Activated naive CD4-positive, alpha-beta T cell treated with anti-CD3 and anti-CD28 coated beads, Interleukin-2, amount 50 U/mL, for 24 hours (primary cell): ENCODE measurements around the gene DDX11.
"Not testable (repeated sequence)": the region's sequence is repeated elsewhere in the genome, so short reads cannot be mapped to it uniquely, and the experiment has no call there.

ENCODE experiments used
- H3K27ac Mint-ChIP-seq: one replicate; pipeline ENCODE4 v1.8.0; 2021; ENCODE audit warnings: mild to moderate bottlenecking, mixed read lengths
- H3K27me3 Mint-ChIP-seq: one replicate; pipeline ENCODE4 v1.8.0; 2021; ENCODE audit warnings: mixed read lengths
- H3K36me3 Mint-ChIP-seq: one replicate; pipeline ENCODE4 v1.8.0; 2021; ENCODE audit warnings: mixed read lengths
- H3K4me1 Mint-ChIP-seq: one replicate; pipeline ENCODE4 v1.8.0; 2021; ENCODE audit warnings: mixed read lengths
- H3K4me3 Mint-ChIP-seq: one replicate; pipeline ENCODE4 v1.8.0; 2021; ENCODE audit warnings: mild to moderate bottlenecking, mixed read lengths
- H3K9me3 Mint-ChIP-seq: one replicate; pipeline ENCODE4 v1.8.0; 2021; ENCODE audit warnings: mixed read lengths

Gene DDX11

DNA sequence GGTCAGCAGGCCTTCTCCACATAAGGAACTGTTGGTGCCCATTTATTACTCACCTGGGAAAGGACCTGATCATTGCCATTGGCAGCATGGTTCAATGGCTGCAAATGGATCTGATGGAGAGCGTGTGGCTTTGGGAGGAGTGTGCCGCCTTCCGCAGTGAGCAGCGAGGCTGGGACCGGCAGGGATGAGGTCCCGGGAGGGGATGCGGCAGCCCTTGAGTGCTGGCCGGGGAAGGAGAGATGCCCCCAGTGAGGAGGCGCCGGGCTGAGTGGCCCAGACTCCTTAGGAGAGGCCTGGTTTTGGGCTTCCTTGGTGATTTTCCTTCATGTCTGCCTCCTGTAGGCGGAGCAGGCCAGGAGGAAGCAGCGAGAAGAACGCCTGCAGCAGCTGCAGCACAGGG, 10.6 kb downstream of the DDX11 start:
- H3K9me3 Mint-ChIP-seq, H3K4me1 Mint-ChIP-seq, H3K4me3 Mint-ChIP-seq, H3K27me3 Mint-ChIP-seq, H3K36me3 Mint-ChIP-seq, H3K27ac Mint-ChIP-seq: not testable (repeated sequence)

DNA sequence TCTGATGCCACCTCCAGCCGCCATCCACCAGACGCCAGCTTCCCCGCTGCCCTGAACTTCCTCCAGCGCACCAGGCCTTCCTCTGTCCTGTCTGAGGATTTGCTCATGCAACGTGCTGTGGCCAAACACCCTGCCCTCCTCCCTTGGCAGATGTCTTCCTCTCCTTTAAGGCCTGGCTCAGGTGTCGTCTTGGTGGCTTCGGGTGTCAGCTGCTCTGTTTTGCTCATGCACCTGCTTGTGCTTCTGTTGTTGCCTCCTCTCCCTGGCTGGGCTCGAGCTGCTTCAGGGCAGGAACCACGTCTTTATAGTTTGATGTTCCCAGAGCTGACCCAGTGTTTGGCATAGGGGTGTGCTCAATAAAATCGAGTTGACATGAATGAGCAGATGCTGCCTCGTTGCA, 12.4 kb downstream of the DDX11 start:
- not testable (repeated sequence) for H3K27ac Mint-ChIP-seq, H3K4me1 Mint-ChIP-seq, H3K36me3 Mint-ChIP-seq, H3K27me3 Mint-ChIP-seq, H3K9me3 Mint-ChIP-seq, H3K4me3 Mint-ChIP-seq

DNA sequence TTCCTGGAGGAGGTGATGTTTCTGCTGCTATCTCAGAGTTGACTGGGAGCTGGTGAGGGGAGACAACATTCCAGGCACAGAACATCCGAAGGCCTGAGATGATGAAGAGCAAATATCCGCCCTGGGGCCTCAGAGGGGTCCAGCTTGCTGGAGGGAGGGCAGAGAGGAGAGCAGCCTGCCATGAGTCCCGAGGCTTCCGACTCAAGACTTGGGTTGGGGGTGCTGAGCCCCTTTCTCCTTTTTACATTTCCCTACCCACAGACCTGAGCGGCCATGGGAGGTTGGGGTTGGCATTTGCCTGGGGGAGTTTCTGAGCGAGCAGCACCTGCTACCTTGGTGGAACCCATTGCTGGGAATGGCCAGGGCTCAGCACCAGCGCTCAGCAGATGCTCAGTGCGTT, 13.8 kb downstream of the DDX11 start:
- H3K27ac Mint-ChIP-seq, H3K36me3 Mint-ChIP-seq, H3K4me1 Mint-ChIP-seq, H3K9me3 Mint-ChIP-seq, H3K27me3 Mint-ChIP-seq, H3K4me3 Mint-ChIP-seq: not testable (repeated sequence)

DNA sequence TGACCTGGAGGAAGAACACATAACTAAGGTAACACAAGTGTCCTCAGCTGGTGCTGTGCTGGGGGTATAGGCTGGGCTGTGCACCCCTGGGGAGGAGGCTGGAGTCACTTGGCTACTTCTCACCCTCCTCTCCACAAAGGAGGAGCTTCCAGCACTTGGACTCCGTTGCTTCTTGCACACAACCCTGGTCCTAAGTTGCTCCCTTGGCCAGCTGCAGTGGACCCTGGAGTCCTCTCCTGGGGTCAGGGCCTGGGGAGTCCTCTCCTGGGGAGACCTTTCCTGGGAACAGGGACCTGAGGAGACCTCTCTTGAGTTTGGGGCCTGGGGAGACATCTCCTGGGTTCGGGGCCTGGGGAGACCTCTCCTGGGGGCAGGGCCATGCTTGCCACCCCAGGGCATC, 14.3 kb downstream of the DDX11 start:
- not testable (repeated sequence) for H3K9me3 Mint-ChIP-seq, H3K4me1 Mint-ChIP-seq, H3K27me3 Mint-ChIP-seq, H3K27ac Mint-ChIP-seq, H3K36me3 Mint-ChIP-seq, H3K4me3 Mint-ChIP-seq

DNA sequence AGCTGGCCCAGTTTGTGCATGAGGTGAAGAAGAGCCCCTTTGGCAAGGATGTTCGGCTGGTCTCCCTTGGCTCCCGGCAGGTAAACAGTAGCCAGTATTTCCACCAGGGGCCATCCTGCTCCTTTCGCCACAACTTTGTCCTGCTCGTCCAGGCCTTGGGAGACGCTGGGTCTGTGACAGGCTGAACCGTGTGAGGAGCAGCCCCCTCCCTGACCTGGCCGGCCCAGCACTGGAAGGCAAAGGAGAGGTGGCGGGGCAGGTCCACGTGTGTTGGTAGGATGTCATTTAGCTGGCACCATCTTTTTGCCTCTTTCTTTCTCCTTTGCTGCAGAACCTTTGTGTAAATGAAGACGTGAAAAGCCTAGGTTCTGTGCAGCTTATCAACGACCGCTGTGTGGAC, 15.4 kb downstream of the DDX11 start:
- Mint-ChIP-seq H3K27me3 (no peaks in the 10 kb centered on the region), H3K27ac (no peak overlapping the region), H3K9me3 (no peaks in the 10 kb centered on the region), H3K4me1 (no peaks in the 10 kb centered on the region), H3K4me3 (no peak overlapping the region), H3K36me3 (peaks cover 6% of the 10 kb centered on the region)

DNA sequence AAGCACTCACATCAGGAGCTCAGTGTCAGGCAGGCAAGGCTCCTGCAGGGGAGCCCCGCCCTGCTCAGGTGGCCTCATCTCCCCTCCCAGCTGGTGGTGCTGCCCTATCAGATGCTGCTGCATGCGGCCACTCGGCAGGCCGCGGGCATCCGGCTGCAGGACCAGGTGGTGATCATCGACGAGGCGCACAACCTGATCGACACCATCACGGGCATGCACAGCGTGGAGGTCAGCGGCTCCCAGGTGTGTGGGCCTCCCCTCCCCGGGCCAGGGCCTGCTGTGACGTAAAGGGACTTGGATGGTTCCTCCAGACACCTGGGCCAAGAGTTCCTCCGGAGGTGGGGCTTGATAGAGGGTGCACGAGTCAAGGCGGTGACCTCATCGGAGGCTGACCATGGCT, 18.0 kb downstream of the DDX11 start:
- H3K4me1 Mint-ChIP-seq, H3K27me3 Mint-ChIP-seq, H3K4me3 Mint-ChIP-seq, H3K9me3 Mint-ChIP-seq, H3K36me3 Mint-ChIP-seq, H3K27ac Mint-ChIP-seq: not testable (repeated sequence)

DNA sequence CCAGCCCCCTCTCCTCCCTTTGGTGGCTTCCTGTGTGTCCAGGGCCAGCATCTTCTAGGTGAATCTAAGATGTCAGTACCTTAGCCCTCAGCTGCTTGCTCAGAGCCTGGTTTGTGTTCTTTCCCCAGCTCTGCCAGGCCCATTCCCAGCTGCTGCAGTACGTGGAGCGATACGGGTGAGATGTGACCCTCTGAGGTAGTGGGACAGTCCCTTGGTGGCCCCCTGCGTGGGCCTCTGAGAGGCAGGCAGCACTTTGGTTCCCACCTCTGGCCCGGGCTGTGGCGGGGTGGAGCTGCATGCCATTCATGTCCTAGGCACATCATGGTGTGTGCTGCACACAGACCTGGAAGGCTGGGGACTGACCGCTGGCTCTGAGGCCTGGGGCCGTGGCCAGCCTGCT, 19.1 kb downstream of the DDX11 start:
- H3K36me3 Mint-ChIP-seq = peaks cover 11% of the 10 kb centered on the region
- H3K4me1 Mint-ChIP-seq, H3K4me3 Mint-ChIP-seq, H3K27ac Mint-ChIP-seq, H3K27me3 Mint-ChIP-seq, H3K9me3 Mint-ChIP-seq: not testable (repeated sequence)

DNA sequence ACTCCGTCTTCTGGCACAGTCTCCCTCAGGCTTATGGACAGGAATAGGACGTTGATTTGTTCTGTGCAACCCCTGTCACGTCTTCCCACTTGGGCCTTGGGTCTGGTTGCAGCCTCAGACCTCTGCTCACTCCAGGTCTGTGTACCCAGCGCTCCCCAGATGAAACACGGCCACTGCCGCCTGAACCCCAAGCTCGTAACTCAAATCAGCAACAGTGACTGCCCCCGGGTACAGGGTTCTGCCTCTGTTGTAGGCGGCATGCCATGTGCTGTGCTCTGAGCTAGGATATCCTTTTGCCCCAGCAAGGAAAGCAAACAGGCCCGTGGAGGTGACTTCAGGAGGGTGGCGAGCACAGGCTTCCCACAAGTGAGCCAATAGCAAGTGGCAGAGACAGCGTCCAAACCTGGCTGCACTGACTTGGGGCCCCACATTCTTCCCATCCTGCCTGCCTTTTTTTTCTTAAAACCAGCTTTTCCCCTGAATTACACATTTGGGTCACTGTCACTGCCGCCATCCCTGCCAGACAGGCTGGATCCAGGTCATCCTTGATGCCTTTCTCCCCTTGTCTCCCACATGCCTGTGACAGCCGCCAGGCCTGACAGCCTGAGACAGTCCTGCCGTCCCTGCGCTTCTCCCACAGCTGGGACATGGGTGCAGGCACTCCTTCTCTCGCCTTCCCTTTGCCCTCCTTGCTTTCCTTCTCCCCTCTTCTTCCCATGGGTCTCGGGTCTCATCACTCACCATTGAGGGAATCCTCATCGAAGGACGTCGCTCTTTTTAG, 21.6 kb downstream of the DDX11 start:
- not testable (repeated sequence) for H3K9me3 Mint-ChIP-seq, H3K27me3 Mint-ChIP-seq, H3K27ac Mint-ChIP-seq, H3K4me3 Mint-ChIP-seq, H3K4me1 Mint-ChIP-seq, H3K36me3 Mint-ChIP-seq

DNA sequence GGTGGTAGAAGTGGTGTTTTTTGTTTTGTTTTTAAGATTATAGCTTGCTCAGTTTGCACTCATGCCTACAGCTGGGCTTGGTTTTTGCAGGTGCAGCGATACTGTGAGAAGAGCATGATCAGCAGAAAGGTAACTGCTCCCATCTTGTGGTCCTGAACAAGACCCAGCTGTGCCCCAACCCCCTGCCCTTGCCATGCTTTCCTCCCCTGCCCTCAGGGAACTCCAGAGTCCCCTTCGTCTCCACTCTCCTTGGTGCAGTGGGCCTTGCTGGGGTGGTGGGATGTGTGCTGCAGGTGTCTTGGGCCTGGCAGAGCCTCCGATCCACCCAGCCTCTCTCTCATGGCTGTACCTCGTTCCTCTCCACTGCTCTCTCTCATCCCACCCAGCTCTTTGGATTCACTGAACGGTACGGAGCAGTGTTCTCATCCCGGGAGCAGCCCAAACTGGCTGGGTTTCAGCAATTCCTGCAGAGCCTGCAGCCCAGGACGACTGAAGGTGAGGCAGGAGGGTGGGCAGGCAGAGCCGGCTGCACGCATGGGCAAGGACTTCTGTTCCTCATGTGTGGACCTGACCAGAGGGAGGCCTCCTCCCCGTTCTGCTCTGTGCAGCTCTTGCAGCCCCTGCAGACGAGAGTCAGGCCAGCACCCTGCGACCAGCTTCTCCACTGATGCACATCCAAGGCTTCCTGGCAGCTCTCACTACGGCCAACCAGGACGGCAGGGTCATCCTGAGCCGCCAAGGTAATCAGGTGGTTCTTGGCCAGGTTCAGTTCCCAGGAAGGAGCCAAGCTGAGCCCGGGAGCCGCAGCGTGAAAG, 22.8 kb downstream of the DDX11 start:
- not testable (repeated sequence) for H3K4me3 Mint-ChIP-seq, H3K27ac Mint-ChIP-seq, H3K27me3 Mint-ChIP-seq, H3K36me3 Mint-ChIP-seq, H3K9me3 Mint-ChIP-seq, H3K4me1 Mint-ChIP-seq

DNA sequence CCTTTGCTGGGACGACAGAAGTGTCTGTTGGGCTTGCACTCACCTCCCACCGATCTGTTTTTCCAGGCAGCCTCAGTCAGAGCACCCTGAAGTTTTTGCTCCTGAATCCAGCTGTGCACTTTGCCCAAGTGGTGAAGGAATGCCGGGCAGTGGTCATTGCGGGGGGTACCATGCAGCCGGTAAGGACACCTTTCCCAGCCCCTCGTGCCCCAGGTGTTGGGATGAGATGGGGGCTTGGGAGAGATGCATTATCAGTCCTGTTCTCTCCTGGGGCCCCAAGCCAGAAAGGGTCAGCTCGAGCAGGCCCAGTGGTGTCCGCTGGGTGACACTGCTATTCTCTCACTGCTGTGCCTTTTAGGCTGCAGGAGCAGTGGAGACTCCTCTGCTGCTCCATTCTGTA, 24.2 kb downstream of the DDX11 start:
- not testable (repeated sequence) for H3K36me3 Mint-ChIP-seq, H3K9me3 Mint-ChIP-seq, H3K27me3 Mint-ChIP-seq, H3K4me3 Mint-ChIP-seq, H3K27ac Mint-ChIP-seq, H3K4me1 Mint-ChIP-seq

DNA sequence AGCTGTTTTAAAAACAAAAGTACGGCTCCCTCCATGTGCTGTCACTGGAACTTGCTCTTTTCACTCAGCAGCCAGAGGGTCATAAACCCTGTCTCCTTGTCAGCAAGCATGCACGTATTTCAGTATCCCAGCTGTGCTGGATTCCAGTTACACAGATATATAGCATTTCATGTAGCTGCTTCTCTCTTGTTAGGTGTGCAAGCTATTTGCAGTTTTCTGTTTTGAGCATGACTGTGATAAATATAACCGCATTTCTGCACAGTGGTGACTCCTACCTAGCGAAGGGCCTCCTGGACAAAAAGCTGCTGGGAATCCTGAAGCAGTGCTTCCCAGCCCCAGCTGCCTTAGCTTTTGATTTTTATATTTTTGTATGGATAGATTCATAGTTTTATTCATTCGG, 24.7 kb downstream of the DDX11 start:
- H3K4me3 Mint-ChIP-seq, H3K27ac Mint-ChIP-seq, H3K36me3 Mint-ChIP-seq, H3K4me1 Mint-ChIP-seq, H3K9me3 Mint-ChIP-seq, H3K27me3 Mint-ChIP-seq: not testable (repeated sequence)

DNA sequence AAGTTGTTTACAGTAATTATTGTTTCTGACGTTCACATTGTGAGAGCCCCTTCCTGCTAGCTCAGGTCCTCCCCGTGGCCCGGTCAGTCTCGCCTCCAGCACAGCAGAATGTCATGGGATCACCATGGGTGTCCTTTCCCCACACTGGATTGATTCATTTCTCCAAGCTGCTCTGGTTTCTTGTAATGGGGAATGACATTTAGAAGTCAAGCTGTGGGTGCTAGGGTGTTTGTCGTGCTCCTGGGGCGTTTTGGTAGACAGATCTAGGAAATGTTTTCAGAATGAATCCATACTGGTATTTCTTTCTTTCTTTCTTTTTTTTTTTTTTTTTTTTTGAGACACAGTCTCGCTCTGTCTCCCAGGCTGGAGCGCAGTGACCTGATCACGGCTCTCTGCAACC, 25.1 kb downstream of the DDX11 start:
- H3K4me1 Mint-ChIP-seq, H3K9me3 Mint-ChIP-seq, H3K4me3 Mint-ChIP-seq, H3K27ac Mint-ChIP-seq, H3K36me3 Mint-ChIP-seq, H3K27me3 Mint-ChIP-seq: not testable (repeated sequence)

DNA sequence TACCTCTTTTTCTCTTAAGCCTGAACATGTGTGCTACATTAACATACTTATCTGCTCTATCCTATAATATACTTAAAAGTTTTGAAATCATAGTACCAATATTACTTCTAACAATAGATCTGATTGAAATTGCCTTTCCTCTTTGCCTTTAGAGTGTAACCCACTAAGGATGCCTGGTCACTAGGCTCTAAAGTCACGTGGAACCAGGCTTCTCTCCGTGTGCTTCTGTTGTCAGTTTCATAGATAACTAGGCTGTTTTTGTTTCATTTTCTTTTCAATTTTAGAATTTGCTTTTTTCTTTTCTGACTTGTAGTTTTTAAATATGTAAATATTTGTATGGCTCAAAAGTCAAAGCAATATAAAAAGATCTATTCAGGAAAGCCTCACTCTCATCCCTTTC, 25.8 kb downstream of the DDX11 start:
- not testable (repeated sequence) for H3K27me3 Mint-ChIP-seq, H3K4me3 Mint-ChIP-seq, H3K4me1 Mint-ChIP-seq, H3K27ac Mint-ChIP-seq, H3K9me3 Mint-ChIP-seq
- peaks cover 12% of the 10 kb centered on the region for H3K36me3 Mint-ChIP-seq

DNA sequence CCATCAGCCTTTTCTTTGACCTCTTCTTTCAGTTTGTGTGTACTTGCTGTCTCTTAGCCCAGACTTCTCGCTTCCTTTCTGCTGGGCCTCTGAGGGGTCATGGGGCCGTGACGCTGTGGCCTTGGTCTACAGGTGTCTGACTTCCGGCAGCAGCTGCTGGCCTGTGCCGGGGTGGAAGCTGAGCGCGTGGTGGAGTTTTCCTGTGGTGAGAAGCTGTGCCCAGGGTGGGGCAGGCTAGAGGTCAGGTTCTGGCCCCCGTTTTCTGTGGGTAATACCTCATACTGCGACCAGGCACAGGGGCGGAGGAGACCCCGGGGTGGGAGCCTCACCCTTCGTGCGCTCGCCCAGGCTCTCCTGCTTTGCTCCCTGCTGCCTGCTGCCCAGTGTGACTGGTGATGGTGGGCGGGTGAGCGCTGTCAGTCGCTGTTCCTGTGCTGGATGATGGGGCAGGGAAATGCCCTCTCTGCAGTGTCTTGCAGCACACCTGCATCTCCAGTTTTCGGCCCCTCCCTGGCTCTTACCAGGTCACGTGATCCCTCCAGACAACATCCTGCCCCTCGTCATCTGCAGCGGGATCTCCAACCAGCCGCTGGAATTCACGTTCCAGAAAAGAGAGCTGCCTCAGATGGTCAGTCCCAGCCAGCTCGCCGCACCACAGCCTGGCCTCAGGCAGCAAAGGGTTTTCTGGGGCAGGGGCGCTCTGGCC, 27.0 kb downstream of the DDX11 start:
- H3K4me1 Mint-ChIP-seq, H3K9me3 Mint-ChIP-seq, H3K27me3 Mint-ChIP-seq, H3K27ac Mint-ChIP-seq, H3K4me3 Mint-ChIP-seq: not testable (repeated sequence)
- H3K36me3 Mint-ChIP-seq = peaks cover 11% of the 10 kb centered on the region

DNA sequence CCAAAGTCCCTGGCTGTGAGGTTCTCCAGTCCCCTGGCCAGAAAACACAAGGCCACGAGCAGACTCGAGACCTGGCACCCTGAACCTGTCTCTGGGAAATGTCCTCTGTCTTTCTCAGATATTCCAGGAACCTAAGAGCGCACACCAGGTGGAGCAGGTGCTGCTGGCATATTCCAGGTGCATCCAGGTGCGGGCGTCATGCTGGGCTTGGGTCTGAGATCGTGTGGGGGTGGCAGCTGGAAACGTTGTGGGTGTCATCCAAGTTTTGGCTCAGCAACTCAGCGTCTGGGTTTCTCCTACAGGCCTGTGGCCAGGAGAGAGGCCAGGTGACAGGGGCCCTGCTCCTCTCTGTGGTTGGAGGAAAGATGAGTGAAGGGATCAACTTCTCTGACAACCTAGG, 28.5 kb downstream of the DDX11 start:
- not testable (repeated sequence) for H3K4me3 Mint-ChIP-seq, H3K27ac Mint-ChIP-seq, H3K27me3 Mint-ChIP-seq, H3K4me1 Mint-ChIP-seq, H3K9me3 Mint-ChIP-seq, H3K36me3 Mint-ChIP-seq

DNA sequence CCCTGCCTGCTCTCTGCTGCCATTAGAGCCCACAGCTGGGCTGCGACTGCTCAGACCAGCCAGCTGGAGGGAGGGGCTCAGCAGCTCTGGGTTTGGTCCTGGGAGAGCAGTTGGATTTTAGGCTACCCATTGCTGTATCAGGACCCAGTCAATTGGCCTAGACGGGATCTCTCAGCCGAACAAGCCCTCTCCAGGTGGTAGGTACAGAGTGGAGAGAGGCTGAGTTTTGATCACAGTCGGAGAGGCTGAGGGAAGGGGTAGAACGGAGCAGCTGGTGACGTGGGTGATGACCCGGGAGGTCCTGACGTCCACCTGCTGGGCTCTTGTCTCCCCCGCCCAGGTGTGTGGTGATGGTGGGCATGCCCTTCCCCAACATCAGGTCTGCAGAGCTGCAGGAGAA, 28.9 kb downstream of the DDX11 start:
- H3K9me3 Mint-ChIP-seq, H3K27ac Mint-ChIP-seq, H3K4me3 Mint-ChIP-seq, H3K36me3 Mint-ChIP-seq, H3K4me1 Mint-ChIP-seq, H3K27me3 Mint-ChIP-seq: not testable (repeated sequence)
